GM12892 (cell line): ENCODE data around the gene ELOVL6.

Source experiments
- DNase-seq: peaks from one replicate; pipeline ENCODE4 v3.0.0; 2011; ENCODE audit not compliant: insufficient read length
- FAIRE-seq: peaks from 2 replicates; lab custom pipeline; 2011; peaks lifted over from hg19 to GRCh38; lab: Jason Lieb, UNC
- POLR2A ChIP-seq: IDR thresholded peaks from 2 replicates; pipeline ENCODE4 v1.6.1; 2011; ENCODE audit warnings: low read depth, low read length, control low read depth
- POLR2AphosphoS5 ChIP-seq: IDR thresholded peaks from 2 replicates; pipeline ENCODE4 v1.6.1; 2011; ENCODE audit warnings: low read depth, low read length, control low read depth
- TAF1 ChIP-seq: IDR thresholded peaks from 2 replicates; pipeline ENCODE4 v1.6.1; 2011; ENCODE audit warnings: low read depth, mild to moderate bottlenecking, control low read depth, low read length, borderline replicate concordance

The ELOVL6 gene

DNA sequence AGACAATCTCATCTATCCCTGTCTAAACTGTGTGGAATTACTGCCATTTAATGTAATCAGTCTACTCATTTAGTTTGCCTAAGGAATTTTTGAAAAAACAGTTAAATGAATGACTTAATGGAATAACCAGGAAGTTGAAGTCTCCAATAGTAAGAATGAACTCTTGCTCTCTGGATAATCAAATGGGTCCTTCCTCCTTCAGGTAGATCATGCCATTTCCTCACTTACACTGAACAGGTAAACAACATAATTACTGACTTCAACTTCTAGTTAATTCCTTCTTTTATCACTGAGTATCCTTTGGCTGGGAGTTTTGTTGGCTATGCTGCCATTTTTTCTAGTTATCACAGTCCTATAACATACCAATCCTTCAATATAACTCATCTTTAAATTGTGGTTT lies 56.0 kb downstream of the ELOVL6 start:
- DNase-seq = no peak
- TF ChIP-seq POLR2AphosphoS5 (no peak), POLR2A (no peak), TAF1 (no peak)
- peak; percentile 14 for FAIRE-seq

DNA sequence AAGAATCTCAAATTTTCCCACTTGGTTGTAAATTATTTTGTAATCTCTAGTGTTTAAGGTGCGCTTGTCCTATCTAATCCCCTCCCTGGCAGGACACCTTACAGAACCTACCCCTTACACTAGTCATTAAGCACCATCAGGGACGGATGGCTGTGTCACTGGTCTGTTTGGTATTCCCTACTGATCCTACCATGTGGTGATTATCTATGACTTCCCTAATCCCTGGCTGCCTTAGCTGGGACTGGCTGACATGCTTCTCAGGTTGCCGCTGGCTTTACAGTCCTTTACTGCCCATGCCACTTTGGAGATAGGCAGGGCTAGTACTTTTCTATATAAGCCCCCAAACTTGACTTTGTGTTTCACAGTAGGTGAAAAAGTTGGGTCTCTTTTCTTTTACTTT lies 58.6 kb downstream of the ELOVL6 start:
- DNase-seq (no peak), FAIRE-seq (no peak)
- TF ChIP-seq POLR2AphosphoS5 = no peak
- no peak for TF ChIP-seq TAF1
- TF ChIP-seq POLR2A = no peak

DNA sequence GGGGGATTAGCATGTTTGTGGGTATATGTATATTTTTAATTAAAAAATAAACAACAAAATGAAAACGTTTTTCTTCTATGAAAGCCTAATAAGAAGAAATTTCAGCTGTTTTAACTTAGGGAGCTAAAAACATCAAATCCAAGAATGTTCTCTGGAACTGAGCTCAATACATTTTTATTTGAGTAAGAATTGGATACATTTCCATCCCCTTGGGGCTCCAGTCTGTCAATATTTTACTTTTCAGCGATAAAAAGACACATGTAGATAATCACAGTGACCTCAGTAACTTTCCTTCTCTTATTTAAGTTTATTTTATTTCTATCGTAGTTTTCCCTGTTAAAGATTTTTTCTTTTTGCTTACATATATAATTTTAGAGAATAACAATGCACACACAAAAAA lies 59.3 kb downstream of the ELOVL6 start:
- FAIRE-seq (no peak), DNase-seq (no peak)
- TF ChIP-seq POLR2A = no peak
- TF ChIP-seq TAF1 = no peak
- TF ChIP-seq POLR2AphosphoS5 = no peak

DNA sequence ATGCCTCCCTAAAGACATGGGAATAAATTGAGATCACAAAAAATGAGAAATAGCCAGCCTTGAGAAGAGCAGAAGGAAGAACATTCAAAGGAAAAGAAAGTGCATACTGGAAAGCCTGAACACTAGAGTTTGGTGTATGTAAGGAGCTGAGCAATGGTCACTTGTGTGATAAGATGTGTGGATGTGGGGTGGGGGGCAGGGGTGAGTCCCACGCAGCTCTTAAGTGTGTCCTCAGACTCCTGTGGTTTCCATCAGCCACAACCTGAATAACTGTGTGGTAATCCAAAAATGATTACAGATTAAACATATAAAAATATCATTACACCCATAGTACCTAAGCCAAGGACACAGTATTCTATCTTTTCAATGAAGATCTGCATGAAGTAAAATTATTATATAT lies 59.9 kb downstream of the ELOVL6 start:
- FAIRE-seq (no peak), DNase-seq (no peak)
- TF ChIP-seq TAF1 (no peak), POLR2A (no peak)

DNA sequence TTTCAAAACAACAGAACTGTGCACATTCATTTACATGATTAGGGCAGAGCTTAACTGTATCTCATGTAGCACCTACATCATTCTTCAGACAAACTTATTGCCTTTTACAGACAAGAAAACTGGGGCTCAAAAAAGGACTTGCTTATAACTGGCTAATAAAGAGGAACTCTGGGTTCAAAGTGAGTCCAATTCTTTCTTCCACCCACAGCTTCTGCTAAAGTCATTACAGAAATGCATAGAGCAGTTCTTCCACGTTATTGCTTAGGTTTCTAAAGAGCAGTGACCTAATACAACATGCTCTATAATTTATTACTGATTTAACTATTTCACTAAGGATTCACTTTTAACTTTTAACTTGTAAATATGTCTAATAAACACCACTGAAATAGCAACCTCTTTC lies 60.6 kb downstream of the ELOVL6 start:
- DNase-seq = no peak
- no peak for TF ChIP-seq POLR2AphosphoS5
- no peak for FAIRE-seq

DNA sequence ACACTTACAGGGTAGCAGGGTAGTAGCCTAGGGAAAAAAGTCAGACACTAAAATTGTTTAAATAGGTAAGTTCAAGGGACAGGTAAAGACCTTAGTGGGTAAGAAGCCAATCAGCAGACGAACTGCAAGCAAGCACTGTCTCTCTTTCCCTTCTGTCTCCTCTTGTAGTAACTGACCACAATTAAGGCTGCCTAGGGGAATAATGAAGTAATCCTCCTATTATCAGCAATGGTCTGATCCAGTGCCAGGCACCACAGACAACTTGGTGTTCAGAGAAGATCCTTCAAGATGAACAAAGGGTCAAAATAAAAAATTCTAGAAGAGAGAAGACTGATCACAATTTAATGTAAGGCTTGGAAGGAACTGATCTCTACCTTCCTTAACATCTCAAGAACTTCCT lies 62.9 kb downstream of the ELOVL6 start:
- FAIRE-seq = no peak
- no peak for DNase-seq
- no peak for TF ChIP-seq POLR2A
- TF ChIP-seq TAF1 = no peak
- TF ChIP-seq POLR2AphosphoS5 = no peak

DNA sequence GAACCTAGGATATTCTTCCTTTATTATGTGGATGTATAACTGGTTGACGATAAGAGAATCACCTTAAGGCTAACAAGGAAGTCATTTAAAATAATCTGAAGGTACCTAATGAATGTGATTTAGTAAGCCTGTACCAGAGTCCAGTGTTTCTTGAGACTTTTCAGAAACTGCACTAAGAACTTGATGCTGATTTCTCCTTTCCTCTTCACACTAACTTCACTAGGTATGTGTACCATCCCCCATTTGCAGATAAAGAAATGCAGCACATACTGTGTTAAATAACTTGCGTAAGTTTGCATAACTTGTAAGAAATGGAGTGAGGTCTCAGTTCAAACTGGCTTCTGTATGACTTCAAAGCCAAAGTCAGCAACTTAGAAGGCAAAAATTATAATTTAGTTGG lies 63.3 kb downstream of the ELOVL6 start:
- no peak for FAIRE-seq
- TF ChIP-seq POLR2AphosphoS5 = no peak
- TF ChIP-seq TAF1 = no peak
- no peak for TF ChIP-seq POLR2A
- no peak for DNase-seq

DNA sequence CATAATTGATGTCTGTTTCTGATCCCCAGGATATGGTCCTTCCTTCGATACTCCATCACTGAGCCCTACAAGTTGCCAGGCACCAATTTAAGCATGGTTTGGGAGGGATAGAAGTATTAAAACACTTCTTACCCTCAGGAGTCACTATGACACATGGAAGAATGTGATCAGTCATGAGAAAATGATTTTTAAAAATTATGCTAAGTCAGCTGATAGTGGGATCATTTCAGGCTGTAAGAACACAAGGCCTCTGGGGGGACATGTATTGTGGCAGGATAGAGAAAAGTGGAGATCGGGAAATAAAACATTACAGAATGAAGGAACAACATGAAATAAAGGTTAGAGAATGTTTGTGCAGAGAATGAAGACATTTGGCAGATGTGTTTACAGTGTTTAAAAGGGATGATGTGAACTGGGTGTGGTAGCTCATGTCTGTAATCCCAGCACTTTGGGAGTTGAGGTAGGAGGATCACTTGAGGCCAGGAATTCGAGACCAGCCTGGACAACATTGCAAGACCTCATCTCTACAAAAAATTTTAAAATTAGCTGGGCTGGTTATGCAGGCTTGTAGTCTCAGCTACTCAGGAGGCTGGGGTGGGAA lies 64.0 kb downstream of the ELOVL6 start:
- TF ChIP-seq POLR2A (no peak), TAF1 (no peak), POLR2AphosphoS5 (no peak)
- no peak for DNase-seq
- no peak for FAIRE-seq

DNA sequence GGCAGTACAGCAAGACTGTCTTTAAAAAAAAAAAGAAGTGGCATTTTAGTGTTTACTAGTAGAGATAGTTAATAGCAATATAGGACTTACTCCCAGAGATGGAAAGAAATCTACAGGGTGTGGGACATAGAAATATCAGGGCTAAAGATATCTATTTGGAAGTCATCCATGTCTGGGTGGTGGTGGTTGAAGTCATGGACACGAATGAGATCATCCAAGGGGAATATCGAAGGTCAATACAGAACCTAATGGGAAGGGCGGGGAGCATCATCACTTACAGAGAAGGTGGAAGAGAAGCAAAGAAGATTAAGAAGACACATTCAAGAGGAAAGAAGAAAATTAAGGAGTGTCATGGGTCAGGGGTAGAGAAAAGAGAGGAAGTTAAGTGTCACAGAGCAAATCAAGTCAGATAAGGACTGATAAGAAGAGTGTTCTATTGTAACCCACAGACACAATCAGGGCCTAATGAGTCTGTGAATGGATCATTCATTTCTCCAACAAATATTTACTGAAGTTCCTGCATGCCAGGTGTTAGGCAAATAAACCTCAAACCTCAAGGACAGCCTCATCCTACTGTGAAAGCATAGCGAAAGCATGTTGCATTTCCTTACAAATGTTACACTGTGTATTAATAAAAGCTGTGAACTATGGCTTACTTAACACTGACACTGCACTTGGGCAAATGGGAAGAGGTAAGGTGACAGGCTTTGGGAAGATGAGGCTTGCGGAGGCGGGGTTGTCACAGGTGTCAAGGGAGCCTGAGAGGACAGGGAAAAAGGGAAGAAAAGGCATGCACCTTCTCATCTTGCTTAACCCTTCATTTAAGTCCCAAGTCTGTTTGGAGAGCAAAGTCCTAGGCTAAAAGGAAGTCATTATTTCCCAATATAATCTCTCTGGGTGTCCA lies 65.3 kb downstream of the ELOVL6 start:
- no peak for FAIRE-seq
- no peak for DNase-seq
- TF ChIP-seq TAF1 (no peak), POLR2A (no peak), POLR2AphosphoS5 (no peak)

DNA sequence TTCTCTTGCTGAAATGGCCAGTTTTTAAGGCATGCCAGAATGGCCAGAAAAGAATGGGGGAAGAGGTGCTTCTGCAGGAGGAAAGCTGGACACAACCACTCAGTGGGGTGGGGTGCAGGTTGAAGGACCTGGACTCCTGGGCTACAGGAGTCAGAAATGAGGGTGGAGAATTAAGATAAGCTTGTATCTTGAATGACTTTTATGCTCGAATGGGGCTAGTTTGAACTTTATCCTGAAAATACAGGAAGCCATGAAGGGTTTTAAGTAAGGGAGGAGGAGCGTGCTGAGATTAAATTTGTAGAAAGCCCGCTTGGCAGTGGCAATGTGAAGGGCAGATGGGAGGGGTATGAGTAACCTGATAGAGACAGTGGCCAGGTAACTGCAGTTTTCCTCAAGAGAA lies 66.5 kb downstream of the ELOVL6 start:
- TF ChIP-seq POLR2A (no peak), TAF1 (no peak), POLR2AphosphoS5 (no peak)
- FAIRE-seq = no peak

DNA sequence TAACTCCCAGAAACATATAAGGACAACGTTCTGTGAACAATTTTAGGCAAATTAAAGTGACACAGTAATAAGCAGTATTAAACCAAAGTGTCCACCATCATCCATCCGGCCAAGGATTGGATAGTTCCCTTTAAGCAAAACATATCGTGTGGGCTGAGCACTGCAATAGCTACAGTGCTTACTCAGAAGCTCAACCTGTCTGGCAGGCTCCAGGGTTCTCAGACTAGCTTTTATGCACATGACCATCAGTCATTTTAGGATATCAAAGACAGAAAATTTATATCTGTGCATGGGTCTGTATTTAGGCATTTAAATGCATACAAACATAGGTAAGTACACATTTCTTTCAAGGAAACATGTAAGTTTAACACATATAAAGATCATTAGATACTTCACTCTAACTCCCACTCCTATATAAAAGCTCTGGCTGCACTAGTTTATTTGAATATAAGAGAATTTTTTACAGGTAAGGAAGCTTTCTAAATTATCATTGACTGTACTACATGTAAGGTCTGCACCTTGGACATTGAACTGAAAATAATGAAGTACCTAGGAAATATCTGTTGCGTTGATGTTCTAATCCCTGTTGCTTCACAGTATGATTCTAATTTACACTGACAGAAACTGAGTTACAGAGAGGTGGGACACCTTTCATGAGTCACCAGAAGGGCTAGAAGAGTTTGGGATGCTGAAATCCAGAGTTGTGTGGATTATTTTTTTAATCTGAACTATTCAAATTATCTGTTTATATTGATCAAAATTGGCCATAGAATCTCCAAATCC lies 67.6 kb downstream of the ELOVL6 start:
- DNase-seq (no peak), FAIRE-seq (no peak)
- TF ChIP-seq POLR2AphosphoS5 = no peak

More for the DNA sequence above, 66.5 kb downstream of the ELOVL6 start:
- DNase-seq = no peak

DNA sequence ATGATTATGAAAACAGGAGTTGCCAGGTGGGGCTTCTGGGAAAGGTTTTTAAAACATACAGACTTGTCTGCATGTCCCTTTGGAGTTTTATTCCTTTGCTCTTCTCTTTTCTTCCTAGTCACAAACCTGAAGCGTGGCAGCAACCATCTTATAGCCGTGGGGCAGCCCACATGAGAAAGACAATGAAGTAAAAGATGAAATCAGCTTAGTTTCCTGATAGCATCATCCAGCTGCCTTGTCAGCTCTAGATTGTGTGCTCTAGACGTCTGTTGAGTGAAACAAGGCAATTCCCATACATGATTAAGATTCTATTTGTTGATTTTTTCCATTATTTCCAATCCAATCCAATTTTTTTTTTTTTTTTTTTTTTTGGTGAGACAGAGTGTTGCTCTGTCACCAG lies 68.9 kb downstream of the ELOVL6 start:
- FAIRE-seq (no peak), DNase-seq (no peak)
- no peak for TF ChIP-seq POLR2AphosphoS5
- no peak for TF ChIP-seq TAF1
- TF ChIP-seq POLR2A = no peak

DNA sequence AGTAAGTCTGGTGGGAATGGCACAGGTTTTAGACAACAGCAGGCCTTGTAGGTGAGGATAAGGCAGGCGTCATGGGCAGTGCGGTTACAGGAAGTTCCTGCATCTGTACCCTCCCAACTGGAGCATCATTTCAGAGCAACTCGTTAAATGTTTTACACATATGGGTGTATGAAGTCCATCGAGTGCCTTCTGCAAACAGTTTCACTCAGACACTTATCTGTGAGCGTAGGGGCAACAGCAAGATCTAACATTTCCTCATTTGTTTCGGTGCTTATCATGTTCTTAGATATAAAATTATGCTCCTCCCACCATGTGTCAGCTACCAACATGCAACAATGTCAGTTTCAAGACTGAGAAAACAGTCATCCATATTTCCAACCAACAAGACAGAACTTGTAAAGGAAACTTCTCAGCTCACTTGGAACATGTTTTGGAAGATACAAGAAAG lies 69.9 kb downstream of the ELOVL6 start:
- peak; percentile 24 for FAIRE-seq
- TF ChIP-seq POLR2AphosphoS5 (no peak), POLR2A (no peak), TAF1 (no peak)
- no peak for DNase-seq
